COLO668 (cell line): ENCODE data around the gene APP.
A peak's percentile ranks its signal among the peaks of the same experiment; 100 is the strongest.

Source experiments
- DNase-seq: peaks from one replicate; lab custom pipeline; 2025; ENCODE audit not compliant: unreplicated experiment; lab: John Stamatoyannopoulos, UW

The APP gene

GRCh38 chr21:25911730-25912401 lies 258.7 kb downstream of the APP start:
- no peak for DNase-seq

DNA sequence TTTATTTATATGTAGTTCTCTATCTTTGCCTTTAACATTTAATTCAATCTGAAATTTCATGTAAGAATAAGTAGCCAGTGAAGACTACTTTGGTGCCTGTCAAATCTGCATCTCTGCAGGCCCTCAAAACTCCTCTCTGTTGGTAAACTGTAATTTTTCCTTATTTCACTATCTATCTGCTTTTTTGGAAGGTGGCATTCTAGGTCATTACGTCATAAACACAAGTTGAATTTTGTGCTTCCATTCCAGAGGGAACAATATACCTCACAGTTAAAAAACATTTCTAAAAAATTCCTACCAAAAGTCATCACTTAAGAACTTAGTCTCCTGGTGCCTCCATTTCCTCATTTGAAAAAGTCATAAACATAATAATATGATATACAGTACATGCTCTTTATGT lies 259.8 kb downstream of the APP start:
- no peak for DNase-seq

GRCh38 chr21:25909341-25909740 lies 261.2 kb downstream of the APP start:
- no peak for DNase-seq

DNA sequence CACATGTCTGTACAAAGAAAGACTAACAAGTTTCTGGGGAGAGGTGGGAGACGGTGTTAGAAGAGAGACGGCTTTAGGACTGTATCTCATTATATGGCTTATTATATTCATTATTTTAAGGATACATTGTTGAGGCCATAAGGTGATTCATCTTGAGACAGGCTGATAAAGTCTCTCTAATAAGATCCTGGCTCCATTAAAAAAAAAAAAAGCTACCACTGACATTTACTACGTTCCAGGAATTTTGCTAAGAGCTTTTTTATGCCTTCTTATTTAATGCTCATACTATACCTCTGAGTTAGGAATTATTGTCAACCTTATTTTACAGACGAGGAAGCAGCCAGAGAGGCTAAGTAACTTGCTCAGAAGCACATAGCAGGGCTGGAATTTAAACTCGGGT lies 262.1 kb downstream of the APP start:
- no peak for DNase-seq

DNA sequence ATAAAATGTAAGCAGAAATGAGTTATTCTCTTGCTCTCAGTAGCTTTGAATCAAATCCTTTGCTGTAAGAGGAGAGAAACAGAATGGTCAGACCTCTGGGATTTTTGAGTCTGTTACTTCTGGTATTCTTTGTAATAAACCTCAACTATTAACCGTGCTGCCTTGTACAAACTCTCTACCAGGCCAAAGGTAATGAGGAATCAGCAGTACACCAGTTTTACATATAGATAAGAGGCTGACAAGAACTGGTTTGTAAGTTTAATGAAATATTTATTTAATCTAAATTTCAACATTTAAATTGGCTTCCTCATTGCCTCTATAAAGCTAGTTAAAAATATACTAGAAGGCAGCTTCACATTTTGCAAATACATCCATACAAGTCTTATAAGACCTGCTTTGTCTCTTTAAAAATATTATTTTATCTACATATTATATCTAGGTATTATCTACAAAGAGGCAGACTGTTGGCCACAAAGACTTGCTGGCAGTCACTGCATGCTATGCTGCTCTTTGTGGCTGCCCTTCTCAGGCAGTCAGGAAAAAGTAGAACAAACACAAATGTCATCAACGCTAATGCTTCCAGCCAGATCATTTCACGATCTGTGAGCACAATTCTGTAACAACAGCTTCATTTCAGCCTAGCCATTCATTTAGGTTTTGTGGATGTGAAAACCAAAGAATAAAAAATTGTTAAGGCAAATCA lies 262.8 kb downstream of the APP start:
- no peak for DNase-seq

DNA sequence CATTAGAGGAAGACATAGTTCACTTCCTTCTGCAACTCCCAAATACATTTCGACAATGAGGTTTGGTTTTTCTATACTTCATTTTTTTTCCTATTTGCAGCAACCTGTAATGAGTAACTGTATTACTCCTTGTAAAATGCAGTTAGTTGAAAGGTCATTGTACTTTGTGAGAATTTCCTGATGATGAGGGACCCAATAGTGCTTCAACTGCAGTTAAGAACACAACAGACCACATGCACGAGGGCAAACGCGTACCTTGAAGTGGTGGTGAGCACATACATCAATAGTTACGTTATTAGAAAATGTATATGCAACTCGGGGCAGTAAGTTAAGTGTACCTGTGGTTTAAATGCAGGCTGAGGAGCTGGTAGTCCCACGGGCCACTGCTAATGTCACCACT lies 264.0 kb downstream of the APP start:
- no peak for DNase-seq

GRCh38 chr21:25905126-25905525 lies 265.4 kb downstream of the APP start:
- no peak for DNase-seq

GRCh38 chr21:25904044-25904695 lies 266.4 kb downstream of the APP start:
- no peak for DNase-seq

DNA sequence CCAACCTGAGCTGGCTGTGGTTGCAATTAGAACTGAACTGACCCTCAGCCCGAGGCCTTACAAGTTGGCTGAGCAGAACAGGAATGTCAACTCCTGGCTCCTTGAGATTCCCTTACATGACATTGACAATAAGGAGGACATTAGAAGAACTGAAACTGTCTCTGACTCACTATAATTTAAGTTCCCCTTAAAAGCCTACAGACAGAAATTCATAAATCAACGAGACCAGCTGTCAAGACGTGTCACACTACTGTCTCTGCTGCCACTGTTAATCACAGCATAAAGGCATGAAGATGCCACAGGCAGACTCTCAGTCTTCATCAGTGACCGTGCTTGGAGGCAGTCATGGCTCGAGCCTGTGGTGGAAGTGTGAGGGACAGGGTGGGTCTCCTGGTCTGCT lies 267.0 kb downstream of the APP start:
- no peak for DNase-seq

- DNase-seq, result no peak
Observed at GRCh38 chr21:25901330-25901979, 269.1 kb downstream of the APP start.

DNA sequence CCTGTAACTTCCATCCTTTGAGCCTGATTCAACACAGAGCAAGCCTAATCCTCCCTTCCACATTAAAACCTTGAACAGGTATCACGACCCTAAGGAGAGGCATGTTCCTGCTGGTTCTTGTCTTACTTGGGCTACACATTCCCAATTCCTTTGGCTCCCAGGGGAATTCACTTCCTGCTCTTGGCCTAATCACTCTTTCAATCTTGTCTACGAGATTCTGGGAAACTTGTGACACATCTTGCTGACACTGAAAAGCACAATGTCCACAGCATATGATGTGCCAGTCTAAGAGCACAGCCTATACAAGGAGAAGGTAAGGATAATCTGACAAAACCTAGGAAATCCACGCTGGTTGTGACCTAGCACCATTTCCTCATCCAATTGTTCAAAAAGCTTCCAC lies 271.9 kb downstream of the APP start:
- DNase-seq, result no peak

DNA sequence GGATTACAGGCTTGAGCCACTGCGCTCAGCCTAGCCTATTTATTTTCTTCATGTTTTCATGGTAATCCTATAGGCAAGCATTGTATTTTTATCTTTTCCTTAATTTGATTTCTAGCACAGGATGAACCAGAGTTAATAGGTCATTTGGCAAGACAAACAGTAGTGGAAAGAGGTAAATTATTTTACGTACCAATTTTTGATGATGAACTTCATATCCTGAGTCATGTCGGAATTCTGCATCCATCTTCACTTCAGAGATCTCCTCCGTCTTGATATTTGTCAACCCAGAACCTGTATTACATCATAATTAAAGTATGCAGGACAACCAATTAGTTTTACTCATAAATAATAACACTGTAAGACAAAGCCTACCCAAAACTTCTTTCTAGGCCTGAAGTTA lies 273.2 kb downstream of the APP start:
- no peak for DNase-seq

DNA sequence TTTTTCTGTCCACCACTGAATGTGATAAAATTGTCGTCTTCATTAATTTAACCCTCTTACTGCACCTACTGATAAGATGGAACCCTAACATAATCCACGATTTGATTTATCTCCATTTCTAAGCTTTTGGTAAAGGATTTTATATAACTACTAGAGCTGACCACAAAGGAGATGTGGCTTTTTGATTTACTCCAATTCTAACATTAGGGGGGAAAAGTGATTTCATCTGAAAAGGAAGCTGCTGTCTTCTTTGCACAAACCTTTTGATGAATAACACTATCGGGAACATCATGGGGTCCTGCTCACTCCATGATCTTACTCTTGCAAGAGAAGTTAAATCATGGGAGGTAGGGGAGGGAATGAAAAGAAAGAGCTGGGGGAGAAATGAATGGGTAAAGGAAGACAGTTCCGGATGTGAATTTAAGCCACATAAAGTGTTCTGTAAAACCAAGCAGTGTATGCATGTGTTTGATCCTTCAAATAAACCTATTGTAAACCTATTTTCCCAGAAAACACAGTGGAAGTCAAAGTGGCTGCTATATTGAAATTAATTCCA lies 274.0 kb downstream of the APP start:
- no peak for DNase-seq

- DNase-seq, result no peak
Observed at GRCh38 chr21:25895565-25896205, 274.9 kb downstream of the APP start.

- DNase-seq, result no peak
Observed at GRCh38 chr21:25893191-25893590, 277.4 kb downstream of the APP start.

- DNase-seq, result no peak
Observed at GRCh38 chr21:25891596-25891995, 279.0 kb downstream of the APP start.

GRCh38 chr21:25890001-25890400 lies 280.6 kb downstream of the APP start:
- no peak for DNase-seq

- no peak for DNase-seq
Observed at GRCh38 chr21:25888711-25889110, 281.9 kb downstream of the APP start.

- DNase-seq, result peak; percentile 72
Observed at GRCh38 chr21:25887646-25888306, 282.8 kb downstream of the APP start.

GRCh38 chr21:25887166-25887565 lies 283.4 kb downstream of the APP start:
- peak; percentile 21 for DNase-seq

GRCh38 chr21:25885880-25886279 lies 284.7 kb downstream of the APP start:
- no peak for DNase-seq
